Esophagus muscularis mucosa (tissue), 4 donors: ENCODE data around the gene AANAT.

Experiments used
- CTCF ChIP-seq, 3 experiments: fragments of 200-600 bp in 2 of 3; fragments of 450-650 bp in 1 of 3; sonication (generic) in 2 of 3; IDR thresholded peaks; one replicate each; pipeline ENCODE4 v1.5.1; 2017 to 2019; ENCODE audit warnings: antibody characterized with exemption in 3 of 3, mild to moderate bottlenecking in 2 of 3, moderate library complexity in 1 of 3
- EP300 ChIP-seq: sonication (generic); formaldehyde crosslinking; IDR thresholded peaks from one replicate; pipeline ENCODE4 v1.6.1; 2017; ENCODE audit warnings: antibody characterized with exemption
- POLR2A ChIP-seq: fragments of 450-650 bp; IDR thresholded peaks from one replicate; pipeline ENCODE4 v1.6.1; 2017; ENCODE audit warnings: antibody characterized with exemption, moderate library complexity, mild to moderate bottlenecking, low read depth
- POLR2AphosphoS5 ChIP-seq, 2 donors: sonication (generic); formaldehyde crosslinking; IDR thresholded peaks; one replicate each; pipeline ENCODE4 v1.6.1; 2017; ENCODE audit warnings: antibody characterized with exemption in 2 of 2

- no peak for TF ChIP-seq CTCF (IDR thresholded peaks at IDR 0.05)
- no peak for TF ChIP-seq POLR2A
- TF ChIP-seq EP300 = no peak
- no peak for TF ChIP-seq POLR2AphosphoS5 (IDR thresholded peaks at IDR 0.05)
These were observed 7.7 kb upstream of the AANAT start for GRCh38 chr17:76459674-76460073.
